GM19397 (cell line): ENCODE data around the gene TICAM2.

Experiments used
- ATAC-seq: cut with Tn5 transposase; IDR thresholded peaks from one replicate; pipeline ENCODE4 v1.9.1; 2021; ENCODE audit warnings: mild to moderate bottlenecking, moderate library complexity; ENCODE audit not compliant: unreplicated experiment

TICAM2 gene

DNA sequence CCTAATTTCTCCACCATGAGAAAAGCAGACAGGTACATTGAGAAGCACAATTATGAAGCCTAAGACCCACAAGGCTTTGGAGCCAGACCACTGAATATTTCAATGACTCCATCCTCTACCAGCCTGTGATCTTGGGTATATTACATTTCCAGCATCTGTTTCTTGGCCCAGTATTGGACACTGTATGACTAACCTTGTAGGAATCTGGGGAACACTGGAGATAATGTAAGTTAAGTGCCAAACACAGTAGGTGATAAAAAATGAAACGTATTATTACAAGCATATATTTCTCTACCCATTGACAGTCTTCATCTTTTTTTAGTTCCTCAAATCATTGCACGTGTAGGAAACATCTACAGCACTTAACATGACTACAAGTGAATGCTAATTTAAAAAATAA lies 29.1 kb downstream of the TICAM2 start:
- no peak for ATAC-seq

DNA sequence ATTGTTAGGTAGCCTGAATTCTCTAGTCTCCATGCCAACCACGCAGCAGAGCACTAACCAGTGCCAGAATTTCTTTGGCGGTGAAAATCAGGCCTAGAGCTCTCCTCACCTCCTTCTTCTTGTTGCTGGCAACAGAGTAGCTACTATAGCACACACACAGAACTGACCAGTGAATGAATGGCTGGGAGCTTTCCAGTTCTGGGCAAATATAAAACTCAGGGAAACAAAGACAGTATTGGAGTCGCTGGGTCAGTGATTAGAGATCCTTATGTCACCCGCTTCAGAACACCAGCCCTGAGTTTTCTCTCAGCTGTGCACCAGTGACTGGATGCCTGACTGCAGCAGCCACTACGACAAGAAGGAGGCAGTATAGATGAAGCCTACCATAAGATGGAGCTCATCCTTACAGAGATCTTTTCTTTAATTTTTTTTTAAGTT lies 30.8 kb downstream of the TICAM2 start:
- no peak for ATAC-seq

DNA sequence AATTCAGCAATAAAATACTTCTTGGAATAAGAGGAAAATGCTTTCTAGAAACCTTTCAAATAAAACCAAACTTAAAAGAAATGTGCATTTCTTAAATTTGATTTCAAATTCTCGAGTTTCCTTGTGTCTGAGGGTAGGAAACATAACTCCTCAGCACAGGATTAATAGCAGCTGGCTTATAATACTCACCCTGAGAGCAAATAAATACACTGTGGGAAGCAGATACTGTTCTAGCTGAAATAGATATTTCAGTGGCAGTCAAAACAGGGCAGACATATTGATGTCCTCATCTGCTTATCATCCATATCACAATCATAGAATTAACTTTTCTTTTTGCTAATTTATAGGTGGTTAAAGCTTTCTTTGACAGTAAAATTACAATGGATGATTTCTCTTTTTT lies 33.6 kb downstream of the TICAM2 start:
- no peak for ATAC-seq

DNA sequence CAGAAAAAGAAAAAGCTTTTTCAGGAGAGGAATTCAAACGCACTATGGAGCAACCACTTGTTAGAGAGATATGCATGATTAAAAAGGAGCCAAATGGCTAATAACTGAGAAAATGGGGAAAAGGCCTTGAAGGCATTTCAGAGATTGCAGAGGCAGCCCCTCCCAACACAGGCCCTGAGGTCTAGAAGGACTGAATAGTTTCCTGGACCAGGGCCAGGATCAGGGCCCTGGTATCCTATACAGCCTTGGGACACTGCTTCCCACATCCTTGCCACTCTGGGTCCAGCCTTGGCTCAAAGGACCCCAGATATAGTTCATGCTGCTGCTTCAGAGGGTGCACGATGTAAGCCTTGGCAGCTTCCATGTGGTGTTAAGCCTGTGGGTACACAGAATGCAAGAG lies 37.0 kb downstream of the TICAM2 start:
- ATAC-seq: no peak

DNA sequence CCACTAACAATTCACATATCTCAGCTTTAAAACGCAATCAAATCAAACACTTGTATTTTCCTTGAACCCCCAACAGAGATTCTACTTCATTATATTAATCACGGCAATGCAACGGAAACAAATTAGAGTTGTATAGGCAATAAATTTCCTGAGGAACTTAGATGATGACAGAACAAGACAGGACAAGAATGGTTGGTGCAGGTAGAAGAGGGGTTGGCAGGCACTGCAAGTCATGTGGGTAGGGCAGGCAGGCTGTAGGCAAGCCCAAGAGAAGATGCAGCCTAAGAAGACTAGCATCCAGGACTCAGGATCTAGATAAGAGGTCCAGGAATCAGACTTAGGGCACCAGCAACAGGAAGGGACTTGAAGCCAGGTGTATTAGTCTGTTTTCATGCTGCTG lies 41.1 kb downstream of the TICAM2 start:
- no peak for ATAC-seq

DNA sequence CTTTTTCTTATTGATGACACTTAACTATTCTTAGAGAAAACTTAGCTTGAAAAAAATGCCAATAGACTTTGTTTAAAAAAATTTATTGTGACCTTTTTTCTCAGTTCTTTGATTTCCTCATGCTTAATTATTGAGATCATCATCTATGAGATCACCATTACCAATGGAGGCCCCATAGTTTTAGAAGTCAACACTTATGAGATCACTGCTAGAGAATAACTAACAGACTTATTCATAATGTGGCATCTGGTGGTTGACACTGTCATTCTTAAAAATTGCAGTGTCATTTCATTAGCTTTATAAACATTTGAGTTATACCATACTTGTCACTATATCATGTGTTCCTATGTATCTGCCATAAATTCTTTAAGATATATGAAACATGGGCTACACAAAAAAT lies 42.8 kb downstream of the TICAM2 start:
- no peak for ATAC-seq

DNA sequence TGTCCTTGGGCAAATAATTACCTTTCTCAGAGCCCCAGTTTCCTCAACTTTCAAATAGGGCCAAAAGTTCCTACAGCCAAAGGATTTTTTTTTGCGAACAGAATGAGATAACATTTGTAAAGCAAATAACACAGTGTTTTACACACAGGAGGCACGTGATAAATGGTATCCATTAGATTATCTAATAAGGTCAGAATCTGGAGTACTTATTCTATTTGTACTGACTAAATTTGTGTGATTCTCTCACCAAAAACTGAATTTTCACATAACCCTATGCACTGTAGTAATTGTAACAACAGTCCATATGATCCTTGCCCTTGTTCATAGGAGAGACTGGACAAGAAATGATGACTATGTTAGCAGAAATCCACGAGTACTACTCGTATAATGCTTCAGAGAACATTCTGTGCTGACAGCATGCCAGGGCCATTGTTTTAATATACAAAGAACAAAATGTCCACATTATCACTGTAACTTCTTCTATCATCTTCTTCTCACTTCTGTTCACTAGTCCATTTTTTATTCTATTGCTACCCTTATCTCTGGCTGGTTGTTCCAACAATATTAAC lies 43.8 kb downstream of the TICAM2 start:
- ATAC-seq: no peak

DNA sequence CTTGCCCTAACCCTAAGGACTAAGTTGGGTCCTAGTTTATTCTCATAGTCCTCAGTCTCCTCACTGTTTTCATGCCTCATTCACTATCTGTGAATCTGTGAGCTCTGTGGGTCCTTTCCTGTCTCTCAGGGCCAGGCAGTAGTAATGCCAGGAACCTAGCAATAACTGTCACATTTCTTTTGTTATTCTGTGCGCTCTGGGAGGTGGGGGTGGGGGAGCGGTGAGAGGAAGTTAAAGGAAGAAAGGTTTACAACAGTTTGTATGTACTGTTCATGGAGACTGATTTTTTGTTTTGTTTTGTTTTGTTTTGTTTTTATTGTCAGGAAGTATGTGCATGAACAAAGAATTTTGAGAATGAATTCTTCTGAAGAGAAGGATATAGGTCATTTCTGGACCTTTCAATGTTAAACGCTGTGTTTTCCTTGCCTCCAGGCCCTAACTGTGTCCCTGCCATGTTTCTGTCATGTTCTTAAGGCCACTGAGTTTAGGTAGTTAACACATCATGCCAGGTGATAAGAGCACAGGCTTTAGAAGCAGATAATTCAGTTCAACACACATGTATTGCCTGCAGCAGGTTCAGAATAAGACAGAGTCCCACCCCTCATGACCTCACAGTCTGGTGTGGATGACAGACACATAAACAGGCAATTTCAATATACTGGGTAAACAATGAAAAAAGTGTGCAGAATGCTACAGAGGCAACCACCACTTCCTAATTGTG lies 44.5 kb downstream of the TICAM2 start:
- no peak for ATAC-seq

DNA sequence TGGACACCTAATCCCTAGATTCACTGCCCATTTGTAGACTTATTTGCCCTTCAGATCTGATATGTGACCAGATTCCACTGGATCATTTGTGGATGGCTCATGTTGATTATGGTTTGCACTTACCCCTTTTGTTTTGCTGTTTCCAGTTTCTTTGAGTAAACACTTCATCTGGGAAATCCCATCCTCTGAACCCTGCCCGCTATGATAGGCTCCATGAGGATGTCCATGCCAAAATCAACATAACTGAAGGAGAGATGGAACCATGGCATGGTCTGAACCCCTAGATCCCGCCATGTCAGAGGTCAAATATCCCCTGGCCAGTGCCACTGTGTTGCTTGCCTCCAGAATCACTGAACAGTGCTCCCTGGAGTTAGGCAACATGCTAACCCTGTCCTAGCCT lies 46.0 kb downstream of the TICAM2 start:
- ATAC-seq: no peak

DNA sequence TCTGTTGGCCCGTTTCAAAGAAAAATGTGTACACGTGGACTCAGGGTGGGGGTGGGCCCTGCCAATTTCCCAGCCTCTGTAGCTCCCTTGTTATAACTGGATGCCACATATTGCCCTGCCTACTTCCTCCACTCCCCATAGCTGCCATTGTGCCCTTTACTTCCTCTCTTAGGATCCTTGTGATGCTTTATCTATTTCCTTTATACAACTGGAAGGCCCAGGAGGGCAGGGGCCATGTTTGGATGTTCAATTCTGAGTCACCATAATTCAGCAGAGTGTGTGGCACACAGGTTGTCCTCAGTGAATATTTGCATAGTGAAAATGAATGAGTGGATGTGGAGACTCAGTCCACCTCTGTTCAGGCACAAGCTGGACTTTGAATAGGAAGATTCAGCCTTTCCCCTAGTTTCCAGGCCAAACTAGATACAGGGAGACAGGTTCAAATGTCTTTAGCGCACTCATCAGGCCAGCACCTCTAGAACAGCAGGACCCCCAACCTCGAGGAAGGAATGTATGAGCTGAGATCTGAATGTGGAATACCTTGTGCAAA lies 47.1 kb downstream of the TICAM2 start:
- no peak for ATAC-seq

DNA sequence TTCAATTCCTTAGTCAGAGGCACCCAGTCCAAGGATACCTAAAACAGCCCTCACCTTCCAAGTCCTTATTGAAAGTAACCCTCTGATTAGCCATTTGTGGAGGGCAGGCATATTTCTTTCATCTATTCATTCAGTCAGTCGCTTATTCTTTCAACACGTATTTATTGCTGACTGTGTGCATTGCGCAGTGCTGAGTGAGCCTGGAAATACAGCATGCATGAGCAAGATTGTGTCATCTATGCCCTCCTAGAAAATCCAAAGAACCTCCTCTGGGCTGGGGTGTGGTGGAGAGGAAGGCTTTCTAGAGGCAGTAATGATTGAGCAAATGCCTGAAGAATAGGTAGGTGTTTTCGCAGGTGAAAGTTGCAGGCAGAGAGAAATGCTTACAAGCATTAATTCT lies 49.2 kb downstream of the TICAM2 start:
- ATAC-seq: no peak

DNA sequence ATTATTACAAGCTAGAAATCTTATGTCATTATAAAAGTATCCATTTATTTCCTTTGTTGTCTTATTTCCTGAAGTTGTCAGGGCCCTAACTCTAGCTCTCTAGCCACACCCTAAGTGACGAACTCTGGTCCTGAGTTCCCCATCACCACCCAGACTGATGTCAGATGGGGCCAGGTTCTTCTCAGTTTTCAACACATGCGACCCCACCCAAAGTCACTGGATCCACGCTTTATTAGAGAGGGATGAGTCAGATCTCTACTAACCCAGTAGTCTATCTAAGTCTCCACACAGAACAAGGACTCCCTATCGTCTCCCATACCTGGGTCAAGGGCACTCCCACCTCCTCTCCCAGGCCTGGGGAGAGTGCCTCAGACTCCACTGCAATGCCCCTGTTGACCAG lies 50.9 kb downstream of the TICAM2 start:
- no peak for ATAC-seq

DNA sequence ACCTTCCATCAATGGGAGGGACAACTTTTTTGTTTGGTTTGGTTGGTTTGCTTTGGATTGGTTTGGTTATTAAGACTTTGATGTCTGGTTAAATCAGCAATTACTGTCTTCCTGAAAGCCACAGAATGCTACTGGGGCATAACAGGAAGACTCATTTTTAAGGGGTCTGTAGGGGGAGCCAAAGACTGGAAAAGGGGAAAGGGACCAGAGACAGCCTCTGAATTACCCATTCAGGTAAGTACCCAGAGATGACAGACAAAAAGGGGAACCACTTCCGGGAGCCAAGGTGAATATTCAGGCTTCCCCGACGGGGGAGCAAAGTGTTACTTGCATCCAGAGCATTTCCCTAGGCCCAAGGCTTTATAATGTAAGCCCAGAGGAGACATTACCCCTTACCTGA lies 53.1 kb downstream of the TICAM2 start:
- ATAC-seq: no peak

DNA sequence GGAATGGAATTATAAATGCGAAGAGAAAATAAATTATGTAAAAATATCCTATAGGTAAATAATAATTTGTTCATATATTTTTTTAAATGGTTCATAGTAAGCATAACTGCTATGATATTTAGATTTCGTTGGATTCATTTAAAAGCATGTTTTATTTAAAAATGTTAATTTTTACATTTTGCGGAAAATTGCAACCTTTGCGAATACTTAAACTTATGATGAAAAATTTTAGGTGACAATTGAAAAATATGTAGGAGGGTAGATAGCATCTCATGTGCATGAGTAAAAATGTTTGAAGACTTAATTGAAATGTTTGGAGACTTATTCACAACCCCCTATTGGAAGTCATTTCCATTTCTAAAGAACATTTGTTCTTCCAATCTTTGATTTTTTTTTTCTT lies 53.6 kb downstream of the TICAM2 start:
- no peak for ATAC-seq

DNA sequence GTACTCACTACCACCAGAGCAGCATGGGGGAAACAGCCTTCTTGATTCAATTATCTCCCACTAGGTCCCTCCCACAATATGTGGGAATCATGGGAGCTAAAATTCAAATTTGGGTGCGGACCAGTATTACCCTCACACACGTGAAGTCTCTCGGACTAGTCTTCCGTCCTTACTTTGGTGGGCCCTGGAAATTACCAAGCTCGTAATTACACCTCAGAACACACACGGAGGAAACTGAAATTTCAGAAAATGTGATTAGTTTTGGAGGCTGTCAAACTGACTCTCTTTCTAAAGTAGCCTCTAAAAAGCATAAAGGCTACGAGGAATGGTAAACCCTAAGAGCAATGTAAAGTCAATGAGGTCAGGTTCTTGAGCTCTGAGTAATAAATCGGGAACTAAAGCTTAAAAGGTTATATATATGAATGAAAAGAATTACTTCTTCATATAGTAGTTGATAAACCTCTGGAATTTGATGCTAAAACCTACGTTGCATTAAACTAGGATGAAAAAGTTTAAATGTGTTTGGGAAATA lies 56.9 kb downstream of the TICAM2 start:
- no peak for ATAC-seq

DNA sequence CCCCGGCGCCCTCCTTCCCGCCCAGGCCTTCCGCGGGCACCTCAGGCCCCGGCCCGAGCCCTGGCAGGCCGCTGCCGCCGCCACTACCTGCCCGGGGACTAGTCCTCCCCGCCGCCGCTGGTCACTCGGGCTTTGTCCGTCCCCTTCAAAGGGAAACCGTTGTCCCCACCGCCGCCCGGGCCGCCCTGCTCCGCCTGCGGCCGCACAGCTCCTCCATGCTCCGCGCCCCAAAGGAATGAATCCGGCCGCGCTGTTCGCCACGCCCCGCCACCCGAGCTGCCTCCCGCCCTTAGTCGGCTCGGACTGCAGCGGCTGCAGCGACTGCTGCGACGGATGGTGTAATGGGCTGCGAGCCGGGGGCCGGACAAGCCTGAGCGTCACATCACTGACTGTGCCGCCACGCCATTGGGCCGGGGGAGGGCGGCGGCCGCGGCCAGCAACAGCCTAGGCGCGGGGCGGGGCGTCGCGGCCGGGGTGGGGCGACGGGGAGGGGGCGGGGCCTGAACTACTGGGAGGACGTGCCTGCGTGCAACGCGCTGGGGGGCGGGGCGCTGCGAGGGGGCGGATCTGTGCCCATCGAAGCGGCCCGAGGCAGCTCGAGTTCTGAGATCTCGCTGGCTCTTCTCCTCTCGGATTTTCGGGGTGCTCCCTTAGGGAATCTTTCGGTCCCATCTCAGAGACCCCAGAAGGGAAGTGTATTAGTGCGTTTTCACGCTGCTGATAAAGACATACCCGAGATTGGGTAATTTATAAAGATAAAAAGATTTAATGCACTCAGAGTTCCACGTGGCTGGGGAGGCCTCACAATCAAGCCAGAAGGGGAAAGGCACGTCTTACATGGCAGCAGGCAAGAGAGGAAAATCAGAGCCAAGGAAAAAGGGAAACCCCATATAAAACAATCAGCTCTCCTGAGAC lies 57.6 kb downstream of the TICAM2 start, which contains the start of gene FEM1C:
TSS of gene FEM1C (minus strand) at position 340 of the 915 bp plus-strand sequence. CDS start 1,282 bp downstream, outside the sequence.
- peak; percentile 98 for ATAC-seq

DNA sequence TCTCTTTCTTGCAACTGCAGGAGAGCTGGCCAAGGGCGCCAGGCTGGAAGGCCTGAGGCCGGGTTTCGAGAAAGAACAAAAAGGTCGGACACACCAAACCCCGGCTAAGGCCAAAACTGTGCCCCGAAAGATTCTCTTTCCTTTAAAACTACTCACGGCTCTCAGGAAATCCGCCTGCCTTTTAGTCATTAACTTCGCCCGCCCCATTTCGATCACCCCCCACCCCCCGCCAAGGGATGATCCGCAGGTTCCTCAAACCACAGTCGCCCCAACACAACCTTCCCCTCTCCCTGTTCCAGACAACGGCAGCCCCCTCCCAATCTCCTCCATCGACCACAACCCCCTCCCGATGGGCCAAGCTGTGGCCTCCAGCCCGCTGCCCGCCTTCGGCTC lies 58.2 kb downstream of the TICAM2 start:
- no peak for ATAC-seq

DNA sequence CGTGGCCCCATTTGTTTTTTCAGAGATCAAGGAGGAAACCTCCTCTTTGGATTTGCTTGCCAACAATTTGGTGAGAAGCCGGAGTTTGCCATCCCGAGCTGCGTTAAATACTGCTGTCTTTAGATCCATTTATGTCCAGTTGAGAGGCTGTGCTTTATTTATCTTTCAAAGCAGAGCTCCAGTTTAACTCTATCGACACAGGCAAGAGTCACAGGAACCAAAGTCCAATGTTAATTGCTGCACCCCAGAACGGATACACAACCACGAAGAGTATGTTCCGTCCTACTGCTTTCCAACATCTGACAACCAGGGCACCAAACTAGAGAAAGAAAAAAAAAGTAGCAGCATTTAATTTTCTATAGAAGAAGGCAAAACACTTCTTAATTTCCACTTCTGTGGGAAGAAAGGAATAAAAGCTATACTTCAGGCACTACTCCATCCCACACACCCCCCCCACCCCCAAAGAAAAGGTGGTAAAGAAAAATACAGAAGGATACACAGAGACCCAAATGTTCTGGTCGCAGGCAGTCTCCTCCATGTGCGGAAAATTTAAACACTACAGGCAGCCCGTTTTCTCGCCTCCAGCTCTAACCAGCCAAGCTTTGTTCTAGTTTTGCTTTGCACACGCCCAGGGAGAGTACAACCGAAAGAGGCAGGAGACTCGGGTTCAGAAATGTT lies 58.8 kb downstream of the TICAM2 start:
- peak; percentile 12 for ATAC-seq

DNA sequence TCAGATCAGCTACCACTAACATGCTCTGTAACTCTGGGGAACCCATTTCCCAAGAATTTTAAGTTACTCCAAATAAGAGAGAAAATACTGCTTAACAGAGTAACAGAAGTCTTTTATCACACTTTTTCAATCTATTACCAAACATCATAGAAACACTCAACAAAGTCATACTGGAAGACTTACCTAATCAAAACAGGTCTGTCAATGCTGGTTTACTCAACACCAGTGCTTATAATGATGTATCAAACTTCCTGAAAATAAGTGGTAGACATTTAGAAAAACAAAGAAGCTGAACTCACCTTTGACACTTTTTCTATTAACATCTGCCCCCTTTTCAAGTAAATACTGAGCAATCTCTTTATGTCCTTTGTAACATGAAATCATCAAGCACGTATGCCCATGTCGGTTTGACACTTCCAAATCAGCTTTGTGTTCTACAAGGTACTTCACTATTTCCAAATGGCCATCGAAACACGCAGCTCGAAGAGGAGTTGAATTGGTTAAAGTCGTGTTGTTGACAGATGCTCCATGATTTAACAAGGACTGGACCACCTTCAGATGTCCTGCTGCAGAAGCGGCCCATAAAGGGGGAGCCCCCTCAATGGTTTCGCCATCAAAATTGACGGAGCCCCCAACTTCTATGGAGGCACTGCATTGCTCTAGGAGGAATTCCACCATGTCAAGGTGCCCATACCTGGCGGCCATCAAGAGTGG lies 59.5 kb downstream of the TICAM2 start:
- ATAC-seq: no peak

DNA sequence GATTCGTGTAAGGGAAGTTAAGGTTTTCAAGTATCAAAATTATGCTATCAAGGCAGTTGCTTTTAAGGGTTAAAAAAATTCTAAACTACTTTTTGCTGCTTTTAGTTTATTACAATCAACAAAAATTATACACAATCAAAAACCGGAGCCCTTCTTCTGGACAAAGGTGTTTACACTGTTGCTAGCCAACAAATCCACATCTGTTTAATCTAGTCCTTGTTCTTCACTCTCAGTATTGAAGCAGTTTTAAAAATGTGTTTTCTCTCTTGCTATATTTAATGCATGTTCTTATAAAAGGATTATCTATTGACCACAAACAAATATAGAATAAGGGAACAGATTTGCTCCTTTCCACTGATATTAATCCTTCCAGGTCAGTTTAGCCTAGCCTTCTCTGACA lies 60.2 kb downstream of the TICAM2 start:
- ATAC-seq: no peak
